GM12874 (cell line): ENCODE measurements around the gene ANKLE2.

Source experiments
- CTCF ChIP-seq: IDR thresholded peaks from 2 replicates; pipeline ENCODE4 v1.5.1; 2011; ENCODE audit warnings: low read depth, mild to moderate bottlenecking, control low read depth, low read length, moderate library complexity; ENCODE audit not compliant: insufficient read depth

The ANKLE2 gene

GRCh38 chr12:132747896-132748295 lies 13.7 kb downstream of the ANKLE2 start:
- TF ChIP-seq CTCF: no peak

GRCh38 chr12:132747395-132747794 lies 14.2 kb downstream of the ANKLE2 start:
- TF ChIP-seq CTCF: no peak

GRCh38 chr12:132746613-132747012 lies 15.0 kb downstream of the ANKLE2 start:
- TF ChIP-seq CTCF: no peak

GRCh38 chr12:132743831-132744230 lies 17.8 kb downstream of the ANKLE2 start:
- no peak for TF ChIP-seq CTCF

GRCh38 chr12:132741620-132742019 lies 20.0 kb downstream of the ANKLE2 start:
- no peak for TF ChIP-seq CTCF

GRCh38 chr12:132740652-132741051 lies 21.0 kb downstream of the ANKLE2 start:
- no peak for TF ChIP-seq CTCF

GRCh38 chr12:132740313-132740646 lies 21.4 kb downstream of the ANKLE2 start:
- no peak for TF ChIP-seq CTCF
